Islet precursor cell (in vitro differentiated cells): ENCODE data around the gene HMGA1.

Experiments used
- DNase-seq: peaks from one replicate; pipeline ENCODE4 v3.0.0-alpha.2; 2018

Gene HMGA1

GRCh38 chr6:34223956-34224940 lies 12.4 kb upstream of the HMGA1 start:
- DNase-seq, result peak; percentile 96

DNA sequence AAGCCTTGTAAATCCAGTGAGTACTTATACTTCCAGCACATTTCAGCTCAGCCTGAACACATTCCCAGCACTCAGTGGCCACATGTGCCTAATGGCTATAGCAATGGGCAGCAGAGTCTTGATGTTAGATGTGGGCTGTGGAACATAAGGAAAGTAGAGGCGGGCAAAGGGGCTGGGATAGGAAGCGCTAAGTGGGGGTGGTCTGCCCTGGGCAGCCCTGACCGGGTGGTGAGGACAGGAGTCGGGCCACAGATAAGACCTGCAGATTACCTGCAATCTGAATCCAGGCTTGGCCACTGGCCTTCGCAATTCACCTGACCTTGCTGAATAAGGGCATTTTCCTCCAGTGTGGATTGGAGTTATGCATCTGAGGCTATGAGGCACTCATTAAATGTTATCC lies 11.1 kb upstream of the HMGA1 start:
- DNase-seq, result no peak

- DNase-seq, result no peak
These were observed 10.6 kb upstream of the HMGA1 start for GRCh38 chr6:34226066-34226465.

- peak; percentile 74 for DNase-seq
These were observed 9.7 kb upstream of the HMGA1 start for GRCh38 chr6:34226731-34227586.

DNA sequence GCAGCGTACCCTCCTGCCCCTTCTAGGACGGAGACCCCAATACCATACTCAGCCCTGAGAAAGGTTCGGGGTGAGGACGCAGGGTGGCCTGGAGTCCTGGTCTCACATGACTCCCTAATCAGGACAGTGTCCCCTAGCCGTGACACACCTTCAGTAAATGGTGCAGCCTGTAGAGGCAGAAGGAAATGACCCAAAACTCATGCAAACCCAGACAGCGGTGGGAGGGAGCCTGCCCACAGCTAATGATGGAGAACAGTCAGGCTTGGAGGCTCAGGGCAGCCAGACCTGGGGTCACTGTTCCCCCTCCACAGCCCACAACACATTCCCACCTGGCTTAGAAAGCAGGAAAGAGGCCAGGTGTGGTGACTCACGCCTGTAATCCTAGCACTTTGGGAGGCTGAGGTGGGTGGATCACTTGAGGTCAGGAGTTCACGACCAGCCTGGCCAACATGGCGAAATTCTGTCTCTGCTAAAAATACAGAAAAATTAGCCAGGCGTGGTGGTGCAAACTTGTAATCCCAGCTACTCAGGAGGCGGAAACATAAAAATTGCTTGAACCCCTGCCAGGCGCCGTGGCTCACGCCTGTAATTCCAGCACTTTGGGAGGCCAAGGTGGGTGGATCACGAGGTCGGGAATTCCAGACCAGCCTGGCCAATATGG lies 8.8 kb upstream of the HMGA1 start:
- peak; percentile 74 for DNase-seq

GRCh38 chr6:34229877-34230276 lies 6.8 kb upstream of the HMGA1 start:
- DNase-seq, result peak; percentile 5

GRCh38 chr6:34230653-34231371 lies 5.9 kb upstream of the HMGA1 start:
- peak; percentile 67 for DNase-seq

DNA sequence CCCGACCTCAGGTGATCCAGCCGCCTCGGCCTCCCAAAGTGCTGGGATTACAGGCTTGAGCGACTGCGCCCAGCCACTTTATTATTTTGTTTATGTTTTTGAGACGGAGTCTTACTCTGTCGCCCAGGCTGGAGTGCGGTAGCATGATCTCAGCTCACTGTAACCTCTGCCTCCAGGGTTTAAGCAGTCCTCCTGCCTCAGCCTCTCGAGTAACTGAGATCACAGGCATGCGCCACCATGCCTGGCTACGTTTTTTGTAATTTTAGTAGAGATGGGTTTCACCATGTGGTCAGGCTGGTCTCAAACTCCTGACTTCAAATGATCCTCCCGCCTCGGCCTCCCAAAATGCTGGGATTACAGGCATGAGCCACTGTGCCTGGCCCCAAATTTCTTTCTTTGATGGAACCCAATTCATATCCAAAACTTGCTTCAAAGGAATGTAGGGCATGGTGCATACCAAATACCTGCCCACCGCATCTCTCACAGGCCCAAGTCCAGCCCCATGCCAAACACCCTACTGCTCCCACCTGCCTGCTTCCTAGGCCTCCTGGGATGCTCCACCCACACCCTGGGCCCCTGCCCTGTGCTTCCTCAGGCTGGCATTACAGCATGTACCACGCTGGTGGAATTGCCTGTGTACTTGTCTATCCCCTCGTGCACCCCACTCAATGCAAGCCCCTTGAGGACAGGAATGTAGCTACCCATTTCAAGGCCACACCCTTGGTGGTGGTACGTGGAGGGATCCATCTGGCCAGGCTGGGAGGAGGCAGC lies 4.9 kb upstream of the HMGA1 start:
- peak; percentile 40 for DNase-seq

- no peak for DNase-seq
These were observed 3.8 kb upstream of the HMGA1 start for GRCh38 chr6:34232901-34233300.

GRCh38 chr6:34233867-34234266 lies 2.8 kb upstream of the HMGA1 start:
- DNase-seq, result peak; percentile 46

DNA sequence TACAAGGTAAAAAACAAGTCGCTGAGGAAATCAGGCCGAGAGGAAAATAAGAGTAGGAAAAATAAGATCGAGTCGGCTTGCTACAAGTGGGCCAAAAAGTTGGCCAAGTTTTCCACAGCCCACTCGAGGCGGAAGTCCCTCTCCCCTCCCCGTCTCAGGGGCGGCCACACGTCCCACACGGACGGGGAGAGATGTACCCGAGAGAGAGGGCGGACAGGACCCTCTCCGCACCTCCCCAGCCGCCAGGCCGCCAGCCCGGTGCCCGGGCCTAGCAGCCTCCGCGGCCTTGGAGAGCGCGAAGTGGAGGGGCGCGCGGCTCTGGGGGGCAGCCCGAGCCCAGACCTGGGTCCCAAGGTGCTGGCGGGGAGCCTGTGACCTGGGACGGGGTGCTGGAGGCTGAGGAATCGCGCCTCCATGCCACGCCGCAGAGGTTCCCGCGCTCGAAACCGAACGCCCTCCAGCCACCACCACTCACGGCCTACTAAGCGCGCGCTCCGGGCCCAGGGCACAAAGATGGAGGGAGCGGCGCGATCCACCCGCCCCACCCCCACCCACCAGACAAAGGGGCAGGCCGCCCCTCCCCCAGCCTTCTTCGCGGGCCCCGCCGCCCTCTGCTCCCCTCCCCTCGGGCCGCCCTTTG lies 1.9 kb upstream of the HMGA1 start:
- peak; percentile 47 for DNase-seq

- peak; percentile 99 for DNase-seq
These were observed 1.2 kb upstream of the HMGA1 start for GRCh38 chr6:34235307-34236130.

DNA sequence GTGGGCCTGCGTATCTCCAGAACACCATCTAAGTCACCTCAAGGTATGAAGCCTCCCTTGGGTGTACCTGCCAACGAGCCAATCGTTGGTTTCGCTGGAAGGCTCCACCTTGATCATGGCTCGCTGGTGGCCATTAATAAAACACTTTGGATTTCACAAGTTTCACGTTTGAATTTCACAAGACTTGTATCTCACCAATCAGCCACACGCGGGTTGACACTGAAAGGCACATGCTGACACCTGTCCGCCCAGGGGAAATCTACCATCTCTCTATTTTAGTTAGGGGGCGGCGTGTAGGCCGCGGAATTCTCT lies 586 bp upstream of the HMGA1 start:
- no peak for DNase-seq

DNA sequence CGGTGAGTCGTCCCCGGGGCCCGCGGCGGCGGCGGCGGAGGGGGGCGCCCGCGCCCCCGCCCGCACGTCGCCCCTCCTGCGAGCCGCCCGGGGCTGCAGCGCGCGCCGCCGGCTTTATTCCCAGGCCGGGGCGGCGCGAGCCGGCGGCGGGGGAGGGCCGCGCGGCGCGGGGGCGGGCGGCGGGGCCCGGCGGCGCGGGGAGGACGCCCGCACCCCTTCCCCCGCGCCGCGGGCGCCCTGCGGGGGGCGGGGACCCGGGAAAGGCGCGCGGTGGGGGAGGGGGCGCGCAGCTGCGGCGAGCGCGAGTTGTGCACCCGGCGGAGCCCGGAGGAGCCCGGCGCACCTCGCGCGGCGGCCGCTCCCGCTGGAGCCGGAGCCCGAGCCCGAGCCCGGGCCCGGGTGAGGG lies 646 bp downstream of the HMGA1 start:
- DNase-seq, result no peak

- DNase-seq, result peak; percentile 73
These were observed 1.3 kb downstream of the HMGA1 start for GRCh38 chr6:34237722-34238584.

GRCh38 chr6:34238585-34239499 lies 2.2 kb downstream of the HMGA1 start:
- no peak for DNase-seq

DNA sequence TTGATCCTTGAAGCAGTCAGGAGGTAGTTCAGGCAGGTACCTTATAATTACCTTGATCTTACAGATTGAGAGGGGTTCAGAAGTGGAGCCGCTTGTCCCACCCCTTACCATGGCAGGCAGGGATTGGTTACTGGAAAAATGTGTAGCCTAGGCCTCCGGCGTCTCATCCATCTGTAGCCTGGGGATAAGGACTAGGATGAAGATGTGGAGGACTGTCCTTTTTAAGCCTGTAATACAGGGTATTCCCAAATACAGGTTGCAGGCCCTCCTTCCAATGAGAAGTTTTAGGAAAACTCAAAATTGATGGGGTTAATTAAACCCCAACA lies 2.8 kb downstream of the HMGA1 start:
- DNase-seq, result peak; percentile 60

- DNase-seq, result no peak
These were observed 3.2 kb downstream of the HMGA1 start for GRCh38 chr6:34239893-34240292.
